Smooth muscle cell (in vitro differentiated cells): ENCODE results near the gene NXPE3. TPM values are rescaled to one million over a fixed set of nuclear protein-coding genes. Genes with fewer than 3 reads are reported as not detected.
"Not testable (repeated sequence)": the region's sequence is repeated elsewhere in the genome, so short reads cannot be mapped to it uniquely, and the experiment has no call there.

Experiments
- DNase-seq: peaks from one replicate; lab custom pipeline; 2025; ENCODE audit not compliant: unreplicated experiment; lab: John Stamatoyannopoulos, UW
- H2AFZ ChIP-seq: fragments of 200-600 bp; sonication (generic); 2 replicates; pipeline ENCODE4 v1.6.0; 2016; ENCODE audit warnings: antibody characterized with exemption, low read depth, mild to moderate bottlenecking
- H3F3A ChIP-seq: fragments of 200-600 bp; sonication (generic); 2 replicates; pipeline ENCODE4 v1.6.0; 2017; ENCODE audit warnings: antibody characterized with exemption, low read depth
- H3K27ac ChIP-seq: fragments of 200-600 bp; sonication (generic); 2 replicates; pipeline ENCODE4 v1.5.1; 2016; ENCODE audit warnings: low read depth, mild to moderate bottlenecking
- H3K27me3 ChIP-seq: fragments of 200-600 bp; sonication (generic); 2 replicates; pipeline ENCODE4 v1.6.1; 2016; ENCODE audit warnings: low read depth, mild to moderate bottlenecking
- H3K36me3 ChIP-seq: fragments of 200-600 bp; sonication (generic); 2 replicates; pipeline ENCODE4 v1.5.1; 2016; ENCODE audit warnings: low read depth
- H3K4me1 ChIP-seq: fragments of 200-600 bp; sonication (generic); 2 replicates; pipeline ENCODE4 v1.5.1; 2016; ENCODE audit warnings: low read depth
- H3K4me2 ChIP-seq: fragments of 200-600 bp; sonication (generic); 2 replicates; pipeline ENCODE4 v1.6.0; 2016; ENCODE audit warnings: mild to moderate bottlenecking
- H3K4me3 ChIP-seq: fragments of 200-600 bp; sonication (generic); 2 replicates; pipeline ENCODE4 v1.5.1; 2016; ENCODE audit warnings: mild to moderate bottlenecking
- H3K79me2 ChIP-seq: fragments of 200-600 bp; sonication (generic); 2 replicates; pipeline ENCODE4 v1.6.0; 2016; ENCODE audit warnings: low read depth, mild to moderate bottlenecking
- H3K9ac ChIP-seq: fragments of 200-600 bp; sonication (generic); 2 replicates; pipeline ENCODE4 v1.6.0; 2016; ENCODE audit warnings: low read depth
- H3K9me3 ChIP-seq: fragments of 200-600 bp; sonication (generic); replicated peaks from 2 replicates; pipeline ENCODE4 v1.5.1; 2016; ENCODE audit warnings: low read depth
- H4K20me1 ChIP-seq: fragments of 200-600 bp; sonication (generic); 2 replicates; pipeline ENCODE4 v1.6.0; 2016; ENCODE audit warnings: low read depth
- CTCF ChIP-seq: fragments of 200-600 bp; sonication (generic); IDR thresholded peaks from 2 replicates; pipeline ENCODE4 v1.5.1; 2017; ENCODE audit warnings: borderline replicate concordance, mild to moderate bottlenecking, antibody characterized with exemption; ENCODE audit not compliant: insufficient read depth, poor library complexity, severe bottlenecking
- WGBS: methylation state at CpG from one replicate; pipeline ENCODE4 v1.1.7; 2016; ENCODE audit warnings: low lambda C conversion rate; 5-methylcytosine and 5-hydroxymethylcytosine counted together
- polyA plus RNA-seq: library from polyadenylated mRNA; unstranded; fragments of >200 nt; fragmentation: Nextera tagmentation; extraction: Ambion mirVana; gene quantifications from 2 replicates; pipeline ENCODE4 v1.2.1, GENCODE V29; 2016
- total RNA-seq: library from RNA; depleted of rRNA; stranded (reverse); fragments of >200 nt; gene quantifications from 2 replicates; pipeline ENCODE4 v1.2.3, GENCODE V29; 2014

The NXPE3 gene
- total and polyA plus RNA-seq, 2 experiments from 2014 or later = 7.0 to 8.6 TPM

GRCh38 chr3:101862416-101863165, 83.6 kb downstream of the NXPE3 start:
- Histone ChIP-seq H3K4me3 (no peak overlapping the region), H3K36me3 (peaks cover 22% of the 10 kb centered on the region), H3K79me2 (peaks cover under 1% of the 10 kb centered on the region), H2AFZ (no peak overlapping the region), H3K4me2 (no peak overlapping the region), H3K9me3 (no peaks in the 10 kb centered on the region), H3K4me1 (no peaks in the 10 kb centered on the region), H3K27me3 (no peaks in the 10 kb centered on the region), H4K20me1 (peaks cover 46% of the 10 kb centered on the region), H3K27ac (peak overlapping the region; percentile 53), H3K9ac (no peak overlapping the region), H3F3A (peaks cover 47% of the 10 kb centered on the region)
- DNase-seq = no peak
- 92% methylated on average over 3 of the region's 3 CpGs for WGBS
- TF ChIP-seq CTCF = no peak

- peaks cover 22% of the 10 kb centered on the region for H4K20me1 ChIP-seq
- H3K9me3 ChIP-seq, H3K4me3 ChIP-seq, H3K27ac ChIP-seq, DNase-seq, H3K27me3 ChIP-seq, H3K9ac ChIP-seq, H3K36me3 ChIP-seq, H3K4me1 ChIP-seq, H3K79me2 ChIP-seq, H2AFZ ChIP-seq, H3K4me2 ChIP-seq: not testable (repeated sequence)
- 98% methylated on average over 7 of the region's 7 CpGs for WGBS
- peaks cover 23% of the 10 kb centered on the region for H3F3A ChIP-seq
Measured at GRCh38 chr3:101864926-101865325, 85.9 kb downstream of the NXPE3 start.

- Histone ChIP-seq H3K4me1 (no peaks in the 10 kb centered on the region), H3K36me3 (no peaks in the 10 kb centered on the region), H2AFZ (no peak overlapping the region), H3K27me3 (no peaks in the 10 kb centered on the region), H3K9ac (no peak overlapping the region), H4K20me1 (peaks cover 12% of the 10 kb centered on the region), H3K9me3 (no peaks in the 10 kb centered on the region), H3K27ac (no peak overlapping the region), H3K79me2 (no peaks in the 10 kb centered on the region), H3K4me2 (no peak overlapping the region), H3K4me3 (no peak overlapping the region), H3F3A (peaks cover 14% of the 10 kb centered on the region)
- DNase-seq = no peak
- no peak for TF ChIP-seq CTCF
- WGBS = 74% methylated on average over 5 of the region's 5 CpGs
Measured at GRCh38 chr3:101865751-101866509, 86.9 kb downstream of the NXPE3 start.

- no peak for DNase-seq
- no peaks in the 10 kb centered on the region for H3F3A ChIP-seq
- H4K20me1 ChIP-seq = no peaks in the 10 kb centered on the region
- no peaks in the 10 kb centered on the region for H3K27me3 ChIP-seq
- no peak overlapping the region for H3K9ac ChIP-seq
- H3K36me3 ChIP-seq = no peaks in the 10 kb centered on the region
- H2AFZ ChIP-seq = no peak overlapping the region
- H3K4me3 ChIP-seq = no peak overlapping the region
- no peak overlapping the region for H3K4me2 ChIP-seq
- no peak overlapping the region for H3K27ac ChIP-seq
- no peak for TF ChIP-seq CTCF
- no peaks in the 10 kb centered on the region for H3K4me1 ChIP-seq
- no peaks in the 10 kb centered on the region for H3K79me2 ChIP-seq
- no peaks in the 10 kb centered on the region for H3K9me3 ChIP-seq
Measured at GRCh38 chr3:101867511-101867910, 88.5 kb downstream of the NXPE3 start.
